HG03108 (cell line): Measurements from ENCODE around the gene MPRIP.

Experiments used
- ATAC-seq: cut with Tn5 transposase; IDR thresholded peaks from one replicate; pipeline ENCODE4 v1.9.1; 2021; ENCODE audit warnings: moderate library complexity; ENCODE audit not compliant: unreplicated experiment

MPRIP gene

DNA sequence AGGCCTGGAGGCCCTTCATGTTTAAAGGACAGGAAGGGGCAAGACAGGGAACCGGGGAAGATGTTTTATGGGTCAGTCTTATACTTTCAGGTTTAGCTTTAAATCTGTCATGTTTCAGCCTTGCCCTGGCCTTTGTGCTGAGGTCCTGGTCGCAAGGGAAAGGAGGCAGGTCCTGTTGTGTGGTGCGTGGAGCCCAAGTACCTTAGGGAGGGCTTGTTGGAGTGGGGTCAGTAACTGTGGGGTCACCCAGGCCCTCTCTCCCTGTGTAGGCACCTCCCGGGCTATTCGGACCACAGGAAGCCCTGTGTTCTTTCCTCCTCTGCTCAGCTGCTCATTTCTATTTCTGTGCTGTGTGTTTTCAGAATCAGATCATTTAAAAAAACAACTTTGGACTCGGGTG lies 42.7 kb downstream of the MPRIP start:
- no peak for ATAC-seq

DNA sequence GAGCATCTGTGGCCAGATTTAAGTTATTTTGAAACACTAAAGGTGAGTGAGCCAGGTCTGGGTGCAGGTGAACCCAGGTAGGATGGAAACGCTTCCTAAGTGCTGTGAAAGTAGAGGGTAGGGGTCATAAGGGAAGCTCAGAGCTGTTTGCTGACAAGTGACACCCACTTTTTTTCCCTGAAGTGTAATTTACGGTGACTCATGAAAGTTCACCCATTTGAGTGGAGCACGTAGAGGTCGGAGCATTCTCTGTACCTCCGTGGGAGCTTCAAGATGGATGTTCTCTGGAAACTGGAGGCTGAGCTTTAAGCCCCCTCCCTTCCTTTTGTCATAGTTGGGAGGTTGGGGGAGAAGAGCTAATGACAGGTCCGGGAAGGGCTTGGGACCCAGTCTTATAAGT lies 44.3 kb downstream of the MPRIP start:
- no peak for ATAC-seq

DNA sequence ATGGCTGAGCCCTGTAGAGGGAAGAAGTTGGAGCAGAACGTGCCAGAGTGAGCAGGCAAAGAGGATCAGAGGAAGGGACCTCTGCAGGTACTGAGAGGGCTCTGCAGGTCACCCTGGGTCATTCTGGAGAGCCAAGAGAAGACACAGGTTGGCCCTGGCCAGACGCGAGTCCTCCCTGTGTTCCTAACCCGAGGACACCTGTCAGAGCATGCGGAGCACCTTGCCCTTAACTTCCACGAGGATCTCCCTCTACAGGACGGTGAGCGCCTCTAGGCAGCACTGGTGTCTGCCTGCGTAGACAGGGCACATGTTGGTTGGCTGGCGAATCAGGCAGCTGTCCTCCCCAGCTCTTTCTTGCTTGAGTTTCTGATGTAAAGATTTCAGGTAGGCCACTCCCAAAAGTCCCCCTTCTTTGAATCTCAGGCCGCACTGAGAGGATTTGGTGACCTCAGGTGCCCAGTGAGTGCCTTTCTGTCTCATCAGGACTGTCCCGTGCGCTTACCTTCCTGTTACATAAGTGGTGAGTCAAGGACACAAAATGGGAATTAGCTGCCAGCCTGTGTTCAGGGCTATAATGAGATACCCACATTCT lies 45.3 kb downstream of the MPRIP start:
- no peak for ATAC-seq

DNA sequence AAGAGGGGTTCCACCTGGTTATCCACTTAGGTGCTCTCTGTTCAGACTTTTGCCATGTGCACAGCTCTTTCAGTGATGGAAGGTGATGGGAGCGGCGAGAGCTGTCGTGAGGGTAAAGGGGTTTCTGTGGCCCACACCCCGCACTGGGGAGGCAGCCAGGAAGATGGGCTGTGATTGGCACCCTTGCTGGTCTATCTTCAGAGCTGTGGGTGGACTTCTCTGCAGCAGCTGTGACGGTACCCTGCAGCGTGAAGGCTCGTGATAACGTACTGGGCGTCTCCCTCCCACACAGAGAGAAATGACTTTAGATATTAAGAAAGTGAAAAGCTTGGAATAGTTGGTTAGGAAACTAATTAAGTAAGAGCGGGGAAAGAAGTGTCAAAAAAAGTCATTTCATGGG lies 45.8 kb downstream of the MPRIP start:
- ATAC-seq = no peak

DNA sequence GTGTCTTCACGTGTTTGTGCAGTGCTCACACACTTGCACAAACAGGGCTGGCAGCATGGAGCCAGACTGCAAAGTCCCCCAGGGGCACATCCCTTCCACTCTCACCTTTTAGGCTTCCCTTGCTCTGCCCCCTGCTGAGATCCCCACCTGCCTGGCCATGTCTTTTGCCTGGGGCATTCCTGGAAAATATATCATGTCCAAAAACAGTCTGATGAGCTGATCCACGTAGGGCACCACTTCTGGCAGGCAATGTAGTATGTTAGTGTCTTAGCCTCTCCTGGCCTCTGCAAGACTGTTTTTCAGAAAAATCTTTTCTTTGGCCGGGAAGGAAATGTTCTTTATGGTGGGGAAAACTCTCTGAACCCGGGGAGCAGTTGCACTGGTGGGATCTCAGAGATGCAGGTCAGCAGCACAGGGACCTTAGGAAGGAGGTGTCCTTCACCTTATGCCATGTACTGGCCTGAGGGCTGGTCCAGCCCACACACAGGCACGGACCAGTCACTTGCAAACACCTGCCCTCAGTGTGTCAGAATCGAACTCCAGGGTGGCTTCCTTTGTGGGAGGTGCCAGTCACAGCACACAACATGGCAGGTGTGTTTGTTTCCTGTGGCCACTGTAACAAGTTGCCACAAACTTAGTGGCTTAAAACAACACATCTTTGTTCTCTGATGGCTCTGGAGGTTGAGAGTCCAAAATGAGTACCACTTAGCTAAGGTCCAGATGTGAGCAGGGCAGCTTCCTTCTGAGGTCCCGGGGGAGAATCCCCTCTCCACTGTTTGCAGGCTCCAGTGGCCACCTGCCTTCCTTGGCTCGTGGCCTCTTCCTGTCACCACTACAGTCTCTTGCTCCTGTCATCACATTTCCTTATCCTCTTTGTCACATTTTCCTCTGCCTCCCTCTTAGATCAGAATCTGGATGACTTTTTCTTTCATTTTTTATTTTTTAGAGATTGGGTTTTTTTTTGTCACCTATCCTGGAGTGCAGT lies 46.6 kb downstream of the MPRIP start:
- ATAC-seq = no peak

DNA sequence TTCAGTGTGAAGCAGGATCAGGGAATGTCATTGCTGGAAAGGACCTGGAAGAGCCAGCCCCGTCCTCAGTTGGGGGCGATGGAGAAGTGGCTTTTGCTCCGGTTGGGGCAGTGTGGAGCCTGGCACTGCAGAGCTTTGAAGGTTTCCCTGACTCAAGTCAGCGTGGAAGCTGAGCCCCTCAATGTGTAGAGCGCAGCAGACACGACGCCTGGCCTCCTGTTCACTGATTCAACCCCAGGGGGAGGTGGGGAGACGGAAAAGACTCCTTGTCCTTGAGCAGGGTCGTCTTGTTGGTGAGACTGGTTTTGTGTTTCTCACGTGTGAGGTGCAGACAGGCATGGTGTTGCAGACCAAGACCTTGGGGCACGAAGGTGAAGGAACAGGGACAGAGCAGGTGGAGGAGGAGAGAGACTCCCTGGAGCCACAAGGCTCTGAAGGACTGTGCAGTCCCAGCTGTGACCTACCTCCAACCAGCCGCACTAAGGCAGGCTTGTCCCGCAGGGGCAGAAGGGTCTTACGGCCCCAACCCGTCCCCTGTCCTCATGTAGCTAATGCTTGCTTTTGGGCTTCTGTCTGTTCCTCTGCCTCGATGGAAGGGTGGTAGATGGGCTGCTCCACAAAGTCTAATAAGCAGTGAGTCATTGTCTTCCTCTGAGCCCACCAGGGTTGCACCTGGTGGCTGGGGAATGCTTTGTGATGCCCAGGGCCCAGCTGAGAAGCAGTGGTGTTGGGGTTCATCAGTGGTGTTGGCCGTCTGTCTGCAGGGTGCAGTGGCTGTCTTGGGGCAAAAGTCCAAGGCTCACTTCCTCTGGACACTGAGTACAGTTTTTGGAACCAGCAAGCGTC lies 47.8 kb downstream of the MPRIP start:
- ATAC-seq = no peak

DNA sequence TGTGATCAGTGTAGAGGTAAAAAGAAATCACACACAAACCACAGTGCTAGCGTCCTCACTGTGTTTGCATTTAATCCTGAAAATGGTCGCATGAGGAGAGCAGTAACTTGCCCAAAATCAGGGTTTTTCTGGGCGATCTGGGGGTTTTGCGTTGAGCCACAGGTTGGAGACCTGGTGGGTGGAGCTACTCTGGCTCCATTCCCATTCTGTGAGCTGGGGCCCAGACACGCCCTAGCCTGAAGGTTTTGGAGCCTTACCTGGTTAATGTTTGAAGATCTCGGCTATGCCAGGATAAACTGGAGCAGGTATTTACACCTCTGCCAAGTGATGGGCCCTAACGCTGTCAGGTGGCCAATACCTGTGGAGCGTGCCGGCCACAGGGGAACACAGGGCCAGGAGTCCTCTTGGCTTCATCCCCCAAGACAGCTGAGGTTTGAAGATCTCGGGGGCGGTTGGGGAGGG lies 48.4 kb downstream of the MPRIP start:
- ATAC-seq = no peak

- ATAC-seq = no peak
Measured at GRCh38 chr17:17091276-17091675, 49.0 kb downstream of the MPRIP start.

- no peak for ATAC-seq
Measured at GRCh38 chr17:17091856-17092756, 49.8 kb downstream of the MPRIP start.

DNA sequence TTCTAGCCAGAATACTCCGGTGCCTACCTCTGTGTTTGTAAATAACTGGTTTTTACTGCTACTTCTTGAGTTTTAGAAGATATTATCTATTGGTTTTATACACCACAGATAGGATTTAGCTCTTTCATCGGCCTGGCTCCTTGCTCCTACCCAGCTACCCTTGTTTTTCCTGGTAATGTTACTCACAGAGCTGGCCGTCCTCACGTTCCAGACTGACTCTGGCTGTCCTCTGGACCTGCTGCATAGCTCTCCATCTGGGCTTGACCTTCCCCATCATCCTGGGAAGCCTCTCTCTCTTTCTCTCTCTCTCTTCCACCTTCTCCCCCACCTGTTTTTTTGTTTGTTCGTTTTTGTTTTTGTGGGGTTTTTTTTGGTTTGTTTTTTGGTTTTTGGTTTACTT lies 51.5 kb downstream of the MPRIP start:
- ATAC-seq = no peak

- ATAC-seq = no peak
Measured at GRCh38 chr17:17096438-17097178, 54.4 kb downstream of the MPRIP start.

- no peak for ATAC-seq
Measured at GRCh38 chr17:17097763-17098345, 55.6 kb downstream of the MPRIP start.

GRCh38 chr17:17098551-17099179 lies 56.4 kb downstream of the MPRIP start:
- no peak for ATAC-seq

DNA sequence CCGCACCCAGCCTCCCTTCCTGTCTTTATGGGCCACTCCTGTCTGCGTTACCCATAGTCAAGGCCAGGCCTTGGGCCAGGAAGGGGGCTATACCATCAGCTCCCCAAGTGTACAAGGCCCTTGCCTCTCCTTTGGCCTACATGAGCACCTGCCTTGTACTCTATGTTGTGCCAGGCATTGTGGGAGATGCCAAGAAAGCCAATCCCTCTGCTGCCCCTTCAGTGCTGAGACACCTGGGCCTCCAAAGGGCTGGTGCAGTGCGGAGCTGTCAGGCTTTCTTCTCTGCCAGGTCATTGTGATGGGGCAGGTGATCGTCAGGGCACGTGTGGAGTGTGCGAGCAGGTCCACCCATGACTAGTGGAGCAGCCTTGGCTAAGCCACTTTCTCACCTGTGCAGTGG lies 59.9 kb downstream of the MPRIP start:
- ATAC-seq = no peak

- no peak for ATAC-seq
Measured at GRCh38 chr17:17103160-17103559, 60.9 kb downstream of the MPRIP start.

- ATAC-seq = no peak
Measured at GRCh38 chr17:17104036-17104435, 61.8 kb downstream of the MPRIP start.

DNA sequence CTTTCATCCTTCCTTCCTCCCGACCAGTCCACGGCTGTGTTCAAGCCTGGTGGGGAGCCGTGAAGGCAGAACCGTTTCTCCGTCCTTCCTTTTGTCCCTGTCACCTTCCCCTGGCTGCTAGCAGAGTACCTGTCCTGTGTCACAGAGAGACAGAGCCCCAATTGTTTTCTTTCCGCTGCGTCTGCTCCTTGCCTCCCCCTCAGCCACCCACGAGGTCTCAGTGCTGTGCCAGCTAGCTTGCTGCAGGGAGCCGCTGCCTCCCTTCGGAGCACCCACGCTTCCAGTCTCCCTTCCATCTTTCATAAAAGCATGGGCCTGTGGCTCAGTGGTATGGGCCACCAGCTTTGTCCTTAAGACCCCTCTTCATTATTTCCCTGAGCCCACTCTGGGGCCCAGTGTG lies 62.2 kb downstream of the MPRIP start:
- no peak for ATAC-seq

DNA sequence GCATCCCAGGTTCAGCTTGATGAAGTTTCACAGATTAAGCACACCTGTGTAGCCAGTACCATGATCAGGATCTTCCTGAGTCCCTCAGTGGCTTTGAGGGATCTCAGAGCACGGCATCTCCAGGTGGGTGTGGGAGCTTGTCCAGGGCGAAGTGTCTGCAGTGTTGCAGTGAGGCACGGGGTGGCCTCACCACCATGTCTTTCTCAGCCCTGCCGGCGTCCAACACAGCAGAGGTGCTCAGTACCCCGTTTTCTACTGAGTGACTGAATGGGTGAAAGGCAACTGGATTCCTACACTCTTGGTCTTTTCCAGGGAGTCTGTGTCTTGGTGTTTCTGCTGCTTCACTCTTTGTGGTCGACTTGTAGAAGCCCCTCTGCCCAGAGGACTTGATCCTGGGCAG lies 63.7 kb downstream of the MPRIP start:
- no peak for ATAC-seq

- no peak for ATAC-seq
Measured at GRCh38 chr17:17106756-17107155, 64.5 kb downstream of the MPRIP start.
